Testis (tissue), 3 donors: ENCODE results near the gene TRAP1. TPM values are rescaled to one million over a fixed set of nuclear protein-coding genes. Genes with fewer than 3 reads are reported as not detected.

ENCODE experiments used
- DNase-seq: peaks from one replicate; pipeline ENCODE4 v3.0.0-alpha.2; 2019
- H3K27ac ChIP-seq, 2 donors: fragments of 200-600 bp; sonication (generic); one replicate each; pipeline ENCODE4 v1.5.1; 2019
- H3K27me3 ChIP-seq: fragments of 200-600 bp; sonication (generic); one replicate; pipeline ENCODE4 v1.5.1; 2019
- H3K36me3 ChIP-seq: fragments of 200-600 bp; sonication (generic); one replicate; pipeline ENCODE4 v1.5.1; 2017; ENCODE audit warnings: low read depth; ENCODE audit errors: missing control alignments
- H3K4me1 ChIP-seq: fragments of 200-600 bp; sonication (generic); one replicate; pipeline ENCODE4 v1.5.1; 2019
- H3K4me3 ChIP-seq, 2 donors: fragments of 200-600 bp; sonication (generic); one replicate each; pipeline ENCODE4 v1.5.1; 2017 to 2019
- H3K9me3 ChIP-seq: fragments of 200-600 bp; sonication (generic); one replicate; pipeline ENCODE4 v1.5.1; 2017
- CTCF ChIP-seq, 3 experiments: fragments of 450-650 bp in 2 of 3; fragments of 200-600 bp in 1 of 3; sonication (generic) in 1 of 3; IDR thresholded peaks; one replicate each; pipeline ENCODE4 v1.5.1; 2016 to 2019; ENCODE audit warnings: antibody characterized with exemption in 3 of 3, mild to moderate bottlenecking in 2 of 3, moderate library complexity in 1 of 3
- POLR2A ChIP-seq: fragments of 450-650 bp; IDR thresholded peaks from one replicate; pipeline ENCODE4 v1.6.1; 2017; ENCODE audit warnings: antibody characterized with exemption, mild to moderate bottlenecking, moderate library complexity
- WGBS, 2 donors: methylation state at CpG; one replicate each; pipeline ENCODE4 v1.1.5; 2018; 5-methylcytosine and 5-hydroxymethylcytosine counted together
- intact Hi-C: fragments of 100-400 bp; cut with DNase I; formaldehyde crosslinking; loops from one replicate; pipeline ENCODE4 v1.15.1; 2023; ENCODE audit warnings: low total_unique reads
- polyA plus RNA-seq: library from polyadenylated mRNA; stranded (reverse); fragments of 350-450 nt; fragmentation: Illumina TruSeq; extraction: RNeasy Lipid Tissue Mini Kit (QIAGEN cat#74804); gene quantifications from one replicate; pipeline ENCODE4 v1.2.3, GENCODE V29; 2014; ENCODE audit warnings: low read depth, low replicate concordance; ENCODE audit not compliant: insufficient read depth
- total RNA-seq, 2 donors: library from RNA; depleted of rRNA; stranded (reverse); fragments of >200 nt; gene quantifications; one replicate each; pipeline ENCODE4 v1.2.3, GENCODE V29; 2016

TRAP1 gene
- total and polyA plus RNA-seq, 3 donors from 2014 or later, result 80.0 to 140 (median 131) TPM

DNA sequence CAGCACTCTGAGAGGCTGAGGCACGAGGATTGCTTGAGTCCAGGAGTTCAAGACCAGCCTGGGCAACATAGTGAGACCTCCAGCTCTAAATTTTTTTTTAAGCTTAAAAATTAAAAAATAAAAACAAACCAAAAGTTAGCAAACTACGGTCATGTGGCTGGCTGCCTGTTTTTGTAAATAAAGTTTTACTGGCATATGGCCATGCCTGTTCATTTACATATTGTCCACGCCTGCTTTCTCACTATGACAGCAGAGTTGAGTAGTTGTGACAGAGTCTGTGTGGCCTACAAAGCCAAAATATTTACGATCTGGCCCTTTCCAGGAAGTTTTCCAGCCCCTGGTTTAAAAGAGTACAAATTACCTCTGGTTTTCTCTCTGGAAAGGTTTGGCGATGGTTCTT is 109.3 kb downstream of the TRAP1 start:
- intact Hi-C loops, result no loop called here
- 93% methylated on average over 5 of the region's 5 CpGs for WGBS, 2 donors
- peaks cover 5% of the 10 kb centered on the region for H3K4me1 ChIP-seq
- no peaks in the 10 kb centered on the region for H3K27me3 ChIP-seq
- TF ChIP-seq CTCF (IDR thresholded peaks at IDR 0.05) (no peak), POLR2A (no peak)
- H3K9me3 ChIP-seq, result no peaks in the 10 kb centered on the region
- H3K27ac ChIP-seq, result no peak overlapping the region
- no peaks in the 10 kb centered on the region for H3K36me3 ChIP-seq
- no peak overlapping the region for H3K4me3 ChIP-seq
- DNase-seq, result no peak

Other genes with a start within 250 kb of the TRAP1 start
- gene C16orf90, start 222.0 kb downstream of the TRAP1 start, total RNA-seq, result 10 to 100 TPM; 14.2 to 33.8 TPM
- gene C16orf90, start 222.0 kb downstream of the TRAP1 start, polyA plus RNA-seq, result 52.1 TPM
- gene CLUAP1, start 216.5 kb downstream of the TRAP1 start, total RNA-seq, result 10 to 100 TPM; 45.2 to 59.5 TPM
- 95.7 TPM for gene CLUAP1, start 216.5 kb downstream of the TRAP1 start, polyA plus RNA-seq
- gene NLRC3, start 140.1 kb downstream of the TRAP1 start, total RNA-seq, result 1 to 10 TPM; 1.9 to 3.0 TPM
- gene NLRC3, start 140.1 kb downstream of the TRAP1 start, polyA plus RNA-seq, result 0.76 TPM
- gene SLX4, start 105.9 kb downstream of the TRAP1 start, total RNA-seq, result 10 to 100 TPM; 28.0 to 41.3 TPM
- 25.9 TPM for gene SLX4, start 105.9 kb downstream of the TRAP1 start, polyA plus RNA-seq
- 10 to 100 TPM; 54.0 to 54.5 TPM for gene DNASE1, start 62.8 kb downstream of the TRAP1 start, total RNA-seq
- 25.9 TPM for gene DNASE1, start 62.8 kb downstream of the TRAP1 start, polyA plus RNA-seq
- gene CREBBP, start 163.2 kb upstream of the TRAP1 start, total RNA-seq, result 100 to 1,000 TPM; 141 to 185 TPM
- 86.0 TPM for gene CREBBP, start 163.2 kb upstream of the TRAP1 start, polyA plus RNA-seq